GM12874 (cell line): Measurements from ENCODE around the gene BAG2.

ENCODE experiments used
- CTCF ChIP-seq: IDR thresholded peaks from 2 replicates; pipeline ENCODE4 v1.5.1; 2011; ENCODE audit warnings: low read depth, mild to moderate bottlenecking, control low read depth, low read length, moderate library complexity; ENCODE audit not compliant: insufficient read depth

The BAG2 gene

GRCh38 chr6:57138026-57138425 lies 34.1 kb upstream of the BAG2 start:
- TF ChIP-seq CTCF: no peak

DNA sequence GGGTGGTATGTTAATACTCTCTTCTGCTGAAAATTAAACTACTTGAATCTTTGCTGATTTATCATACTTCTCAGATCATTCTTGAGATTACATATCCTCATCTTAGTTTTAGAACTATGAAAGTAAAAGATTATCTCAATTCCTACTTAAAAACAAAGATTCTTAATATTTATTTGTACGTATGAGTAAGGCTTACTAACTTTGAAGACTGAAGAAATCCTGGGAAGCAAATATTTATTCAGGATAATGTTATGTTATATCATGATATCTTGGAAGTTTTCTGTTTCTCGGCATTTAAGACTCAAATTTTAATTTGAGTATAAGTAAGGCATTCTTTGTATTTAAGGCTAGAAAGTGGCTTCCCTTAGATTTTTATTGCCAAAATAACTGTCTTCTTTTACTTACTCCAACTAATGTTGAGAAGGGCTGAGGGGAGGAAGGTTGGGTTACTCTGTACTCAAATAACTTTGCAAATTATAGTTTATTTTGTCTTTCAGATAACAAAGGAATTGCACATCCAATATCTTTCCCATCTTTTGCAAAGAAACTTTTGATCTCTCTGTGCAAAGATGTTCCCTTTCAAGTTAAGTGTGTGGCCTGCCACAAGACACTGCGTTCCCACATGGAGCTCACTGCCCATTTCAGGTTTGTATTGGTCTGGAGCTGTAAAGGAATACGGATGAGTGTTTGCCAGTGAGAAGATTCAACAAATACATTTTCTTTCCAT lies 30.5 kb upstream of the BAG2 start:
- no peak for TF ChIP-seq CTCF

DNA sequence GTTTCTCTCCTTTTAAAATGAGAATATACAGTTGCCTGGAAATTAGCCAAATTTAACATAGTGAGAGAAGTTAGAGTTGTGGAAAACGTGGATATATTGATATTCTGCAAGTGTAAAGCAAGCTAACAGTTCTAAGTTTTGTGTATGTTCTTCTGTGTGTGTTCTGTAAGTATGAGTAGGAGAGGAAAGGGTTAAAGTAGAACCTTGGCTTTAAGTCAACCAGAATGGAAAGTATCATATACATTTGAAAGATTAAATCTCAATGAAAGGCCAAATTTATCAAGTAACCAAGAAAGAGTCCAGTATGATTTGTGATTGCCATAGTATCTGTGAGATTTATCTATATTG lies 30.0 kb upstream of the BAG2 start:
- TF ChIP-seq CTCF: no peak

DNA sequence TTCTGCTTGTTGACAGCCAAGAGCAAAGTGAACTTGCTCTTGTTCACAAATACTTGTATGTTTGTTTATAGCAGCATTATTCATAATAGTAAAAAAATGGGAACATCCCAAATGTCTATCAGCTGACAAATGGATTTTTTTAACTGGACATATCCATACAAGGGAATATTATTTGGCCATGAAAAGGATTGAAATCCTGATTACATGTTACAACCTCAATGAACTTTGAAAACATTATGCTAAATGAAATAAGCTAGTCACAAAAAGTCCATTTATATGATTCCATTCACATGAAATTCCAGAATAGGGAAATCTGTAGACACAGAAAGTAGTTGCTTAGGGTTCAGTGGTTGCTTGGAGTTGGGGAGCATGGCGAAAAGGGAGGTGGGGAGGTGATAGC lies 28.4 kb upstream of the BAG2 start:
- no peak for TF ChIP-seq CTCF

DNA sequence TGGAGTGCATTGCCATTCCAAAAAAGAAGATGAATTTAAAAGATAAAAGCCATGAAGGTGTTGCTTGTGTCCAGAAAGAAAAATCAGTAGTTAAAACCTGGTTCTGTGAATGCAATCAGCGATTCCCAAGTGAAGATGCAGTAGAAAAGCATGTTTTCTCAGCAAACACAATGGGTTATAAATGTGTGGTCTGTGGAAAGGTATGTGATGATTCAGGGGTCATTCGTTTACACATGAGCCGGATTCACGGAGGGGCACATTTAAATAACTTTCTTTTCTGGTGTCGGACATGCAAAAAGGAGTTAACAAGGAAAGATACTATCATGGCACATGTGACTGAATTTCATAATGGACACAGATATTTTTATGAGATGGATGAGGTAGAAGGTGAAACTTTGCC lies 24.7 kb upstream of the BAG2 start:
- TF ChIP-seq CTCF: no peak

GRCh38 chr6:57147955-57148858 lies 23.9 kb upstream of the BAG2 start:
- no peak for TF ChIP-seq CTCF

GRCh38 chr6:57158658-57159057 lies 13.5 kb upstream of the BAG2 start:
- no peak for TF ChIP-seq CTCF
